CD4-positive, alpha-beta T cell (primary cell): ENCODE data around the gene BCL6B. TPM values are rescaled to one million over a fixed set of nuclear protein-coding genes. Genes with fewer than 3 reads are reported as not detected.
A peak's percentile ranks its signal among the peaks of the same experiment; 100 is the strongest.

ENCODE experiments used
- ATAC-seq: fragments of 200-7000 bp; cut with Tn5 transposase; one replicate; pipeline ENCODE4 v1.10.0; 2022; ENCODE audit warnings: mild to moderate bottlenecking; ENCODE audit not compliant: poor library complexity
- CTCF ChIA-PET: fragments of 350-600 bp; sonication (Branson Sonifier 250); formaldehyde crosslinking; loops from one replicate; lab custom pipeline; 2021; ENCODE audit warnings: antibody characterized with exemption, inconsistent platforms; lab: Charles Lee
- POLR2A ChIA-PET: fragments of 350-600 bp; sonication (Branson Sonifier 250); formaldehyde crosslinking; loops from one replicate; lab custom pipeline; 2021; ENCODE audit warnings: antibody characterized with exemption, inconsistent platforms; lab: Charles Lee
- DNase-seq, 14 experiments: peaks; one replicate each; pipeline ENCODE4 v3.0.0-alpha.2; 2013 to 2020; ENCODE audit warnings: mixed read lengths in 2 of 14
- H3K27ac ChIP-seq, 2 donors: one replicate each; pipeline versions ENCODE4 v1.5.1 to v1.7.0; 2013; ENCODE audit warnings: low read length in 2 of 2, low read depth in 1 of 2, mild to moderate bottlenecking in 1 of 2
- H3K27me3 ChIP-seq, 2 experiments: 1 replicate in 1 of 2; 2 replicates in 1 of 2; pipeline versions ENCODE4 v1.6.1 to v1.7.0; 2013; ENCODE audit warnings: low read length in 2 of 2, control low read depth in 1 of 2, mild to moderate bottlenecking in 1 of 2, moderate library complexity in 1 of 2; ENCODE audit not compliant: insufficient read depth in 2 of 2, control insufficient read depth in 1 of 2
- H3K36me3 ChIP-seq: one replicate; pipeline ENCODE4 v1.6.1; 2013; ENCODE audit warnings: low read length, control low read depth; ENCODE audit not compliant: insufficient read depth
- H3K4me1 ChIP-seq: one replicate; pipeline ENCODE4 v1.6.1; 2013; ENCODE audit warnings: low read length, control low read depth; ENCODE audit not compliant: insufficient read depth
- H3K4me3 ChIP-seq: one replicate; pipeline ENCODE4 v1.5.1; 2013; ENCODE audit warnings: mild to moderate bottlenecking, low read length, moderate library complexity
- H3K9me3 ChIP-seq, 2 experiments: 1 replicate in 1 of 2; 2 replicates in 1 of 2; pipeline versions ENCODE4 v1.6.1 to v1.7.0; 2013; ENCODE audit warnings: low read length in 2 of 2, mild to moderate bottlenecking in 2 of 2, control low read depth in 1 of 2, moderate library complexity in 1 of 2; ENCODE audit not compliant: control insufficient read depth in 1 of 2, insufficient read depth in 1 of 2
- H3K27ac Mint-ChIP-seq: one replicate; pipeline ENCODE4 v1.8.0; 2020; ENCODE audit warnings: mixed read lengths
- H3K27me3 Mint-ChIP-seq: one replicate; pipeline ENCODE4 v1.8.0; 2021; ENCODE audit warnings: mixed read lengths
- H3K36me3 Mint-ChIP-seq: one replicate; pipeline ENCODE4 v1.8.0; 2021; ENCODE audit warnings: low read depth, mixed read lengths
- H3K4me1 Mint-ChIP-seq: one replicate; pipeline ENCODE4 v1.8.0; 2021; ENCODE audit warnings: low read depth, mixed read lengths
- H3K4me3 Mint-ChIP-seq: one replicate; pipeline ENCODE4 v1.8.0; 2020; ENCODE audit warnings: mild to moderate bottlenecking, mixed read lengths
- H3K9me3 Mint-ChIP-seq: one replicate; pipeline ENCODE4 v1.8.0; 2020; ENCODE audit warnings: mixed read lengths
- intact Hi-C, 2 experiments: fragments of 100-400 bp; cut with DNase I in 1 of 2; cut with micrococcal nuclease in 1 of 2; formaldehyde crosslinking; loops; one replicate each; pipeline versions ENCODE4 v1.15.1 to v1.9.0; 2023 to 2025; cut with DNase I, micrococcal nuclease
- total RNA-seq, 174 experiments: library from RNA in 2 of 174; stranded (reverse) in 2 of 174; gene quantifications; one replicate each; pipeline ENCODE4 v1.2.3 and lab custom pipeline; 2021 to 2026
- TF ChIP-seq, protein P1 (sequence below): fragments of 200-600 bp; IDR thresholded peaks from one replicate; pipeline ENCODE4 v1.8.0; 2022; ENCODE audit warnings: antibody characterized with exemption, mild to moderate bottlenecking

BCL6B gene
- total RNA-seq, 2 experiments from 2014 or later: not detected

GRCh38 chr17:7004398-7005253 lies 18.2 kb upstream of the BCL6B start:
- peak in 5 of 14 experiments; percentile 19 to 84 (median 81) for DNase-seq

DNA sequence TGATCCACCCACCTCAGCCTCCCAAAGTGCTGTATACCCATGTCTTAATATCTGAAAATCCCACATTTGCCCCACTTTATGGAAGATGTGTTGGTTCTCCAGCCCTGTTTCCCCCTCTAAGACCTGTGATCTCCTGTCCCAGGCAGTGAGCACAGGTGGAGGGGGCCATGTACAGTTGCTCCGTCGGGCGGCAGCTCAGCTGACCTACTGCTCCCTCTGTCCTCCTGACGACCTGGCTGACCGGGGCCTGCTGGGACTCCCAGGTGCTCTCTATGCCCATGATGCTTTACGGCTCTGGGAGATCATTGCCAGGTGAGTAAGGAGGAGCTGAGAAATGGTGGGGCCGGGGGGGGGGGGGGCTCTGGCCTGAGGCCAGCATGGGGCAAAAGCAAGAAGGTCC lies 17.1 kb upstream of the BCL6B start:
- Histone ChIP-seq H3K4me1 (peaks cover 20% of the 10 kb centered on the region), H3K36me3 (peaks cover 54% of the 10 kb centered on the region), H3K27ac (no peak overlapping the region), H3K27me3 (no peaks in the 10 kb centered on the region), H3K4me3 (no peak overlapping the region), H3K9me3 (no peaks in the 10 kb centered on the region)
- Mint-ChIP-seq H3K4me3 (no peak overlapping the region), H3K27me3 (no peaks in the 10 kb centered on the region), H3K4me1 (peaks cover 30% of the 10 kb centered on the region), H3K36me3 (peaks cover 58% of the 10 kb centered on the region), H3K27ac (no peak overlapping the region), H3K9me3 (no peaks in the 10 kb centered on the region)
- CTCF ChIA-PET: interaction anchor here (0.7 to 5.4 kb wide), 2 partner anchors 33 to 95 kb away, joined by 5 to 43 read pairs; no protein-coding TSS in a partner anchor
- POLR2A ChIA-PET: no interaction called here
- intact Hi-C loops: loop anchor here (1.0 to 10.0 kb wide), 6 partner anchors 17 to 1421 kb away; partner anchors contain the start of genes BCL6B (in 1 of the 2) and NLRP1 (in 1 of the 2)
- ATAC-seq (no peak), DNase-seq (no peak)
- TF ChIP-seq, protein P1, sequence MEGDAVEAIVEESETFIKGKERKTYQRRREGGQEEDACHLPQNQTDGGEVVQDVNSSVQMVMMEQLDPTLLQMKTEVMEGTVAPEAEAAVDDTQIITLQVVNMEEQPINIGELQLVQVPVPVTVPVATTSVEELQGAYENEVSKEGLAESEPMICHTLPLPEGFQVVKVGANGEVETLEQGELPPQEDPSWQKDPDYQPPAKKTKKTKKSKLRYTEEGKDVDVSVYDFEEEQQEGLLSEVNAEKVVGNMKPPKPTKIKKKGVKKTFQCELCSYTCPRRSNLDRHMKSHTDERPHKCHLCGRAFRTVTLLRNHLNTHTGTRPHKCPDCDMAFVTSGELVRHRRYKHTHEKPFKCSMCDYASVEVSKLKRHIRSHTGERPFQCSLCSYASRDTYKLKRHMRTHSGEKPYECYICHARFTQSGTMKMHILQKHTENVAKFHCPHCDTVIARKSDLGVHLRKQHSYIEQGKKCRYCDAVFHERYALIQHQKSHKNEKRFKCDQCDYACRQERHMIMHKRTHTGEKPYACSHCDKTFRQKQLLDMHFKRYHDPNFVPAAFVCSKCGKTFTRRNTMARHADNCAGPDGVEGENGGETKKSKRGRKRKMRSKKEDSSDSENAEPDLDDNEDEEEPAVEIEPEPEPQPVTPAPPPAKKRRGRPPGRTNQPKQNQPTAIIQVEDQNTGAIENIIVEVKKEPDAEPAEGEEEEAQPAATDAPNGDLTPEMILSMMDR: no peak

More at GRCh38 chr17:7004398-7005253, 18.2 kb upstream of the BCL6B start:
- H3K27ac ChIP-seq: no peak overlapping the region
- peaks cover 9% of the 10 kb centered on the region for H3K4me1 ChIP-seq
- H3K36me3 ChIP-seq: peaks cover 56% of the 10 kb centered on the region
- H3K4me3 ChIP-seq: no peak overlapping the region
- no peaks in the 10 kb centered on the region for H3K27me3 Mint-ChIP-seq
- intact Hi-C loops: loop anchor here (1.0 to 10.0 kb wide), 9 partner anchors 18 to 1420 kb away; partner anchors contain the start of genes BCL6B (in 1 of the 2) and NLRP1 (in 1 of the 2)
- peak overlapping the region; percentile 13 for H3K27ac Mint-ChIP-seq
- H3K4me3 Mint-ChIP-seq: peak overlapping the region; percentile 70
- H3K9me3 ChIP-seq: no peaks in the 10 kb centered on the region
- TF ChIP-seq, protein P1: peak; percentile 81
- ChIA-PET CTCF (interaction anchor here (0.6 to 5.4 kb wide), 12 partner anchors 11 to 532 kb away, joined by 3 to 43 read pairs (median 4); partner anchors contain the start of genes BCL6B and SLC16A13), POLR2A (interaction anchor here (0.6 to 1.8 kb wide), 8 partner anchors 7 to 363 kb away, joined by 3 to 9 read pairs (median 4); partner anchors contain the start of gene SLC16A13)
- peaks cover 20% of the 10 kb centered on the region for H3K4me1 Mint-ChIP-seq
- peak; percentile 97 for ATAC-seq
- peaks cover 64% of the 10 kb centered on the region for H3K36me3 Mint-ChIP-seq
- H3K9me3 Mint-ChIP-seq: no peaks in the 10 kb centered on the region
- H3K27me3 ChIP-seq: no peaks in the 10 kb centered on the region

- Histone ChIP-seq H3K36me3 (peaks cover 41% of the 10 kb centered on the region), H3K9me3 (no peaks in the 10 kb centered on the region), H3K4me1 (peaks cover 28% of the 10 kb centered on the region), H3K27me3 (no peaks in the 10 kb centered on the region), H3K4me3 (no peak overlapping the region), H3K27ac (no peak overlapping the region)
- peaks cover 41% of the 10 kb centered on the region for H3K4me1 Mint-ChIP-seq
- intact Hi-C loops: loop anchor here in 1 of 2 experiments (10.0 kb wide), 2 partner anchors 532 to 1422 kb away; partner anchors contain the start of gene NLRP1
- H3K9me3 Mint-ChIP-seq: no peaks in the 10 kb centered on the region
- DNase-seq (no peak), ATAC-seq (no peak)
- peaks cover 52% of the 10 kb centered on the region for H3K36me3 Mint-ChIP-seq
- peak overlapping the region; percentile 11 for H3K4me3 Mint-ChIP-seq
- H3K27ac Mint-ChIP-seq: peak overlapping the region; percentile 30
- POLR2A ChIA-PET: no interaction called here
- no peaks in the 10 kb centered on the region for H3K27me3 Mint-ChIP-seq
- CTCF ChIA-PET: interaction anchor here (1.8 kb wide), 1 partner anchor 96 kb away, joined by 7 read pairs; no protein-coding TSS in a partner anchor
- TF ChIP-seq, protein P1: no peak
These were observed 15.7 kb upstream of the BCL6B start for GRCh38 chr17:7007143-7007542.
